ENCODE results near the gene SCYGR1.

DNA sequence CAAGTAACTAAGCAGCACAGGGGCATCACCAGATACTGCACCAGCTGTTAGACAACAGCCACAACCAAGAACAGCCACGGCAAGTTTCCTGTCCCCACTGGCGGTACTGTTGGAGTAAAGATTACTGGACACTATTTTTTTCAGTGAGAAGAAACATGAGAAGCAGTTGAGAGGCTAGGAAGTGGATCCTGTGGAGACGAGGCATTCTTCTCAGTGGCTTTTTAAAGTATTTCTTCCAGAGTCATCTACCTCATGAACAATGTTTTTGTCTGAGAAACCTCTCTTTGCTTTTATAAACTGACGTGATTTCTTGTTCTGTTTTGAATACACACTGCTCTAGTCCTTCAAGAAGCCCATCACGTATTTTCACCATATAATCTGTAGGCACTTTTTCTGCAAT lies 27.4 kb downstream of the SCYGR1 start:
- TF ChIP-seq, protein P1, sequence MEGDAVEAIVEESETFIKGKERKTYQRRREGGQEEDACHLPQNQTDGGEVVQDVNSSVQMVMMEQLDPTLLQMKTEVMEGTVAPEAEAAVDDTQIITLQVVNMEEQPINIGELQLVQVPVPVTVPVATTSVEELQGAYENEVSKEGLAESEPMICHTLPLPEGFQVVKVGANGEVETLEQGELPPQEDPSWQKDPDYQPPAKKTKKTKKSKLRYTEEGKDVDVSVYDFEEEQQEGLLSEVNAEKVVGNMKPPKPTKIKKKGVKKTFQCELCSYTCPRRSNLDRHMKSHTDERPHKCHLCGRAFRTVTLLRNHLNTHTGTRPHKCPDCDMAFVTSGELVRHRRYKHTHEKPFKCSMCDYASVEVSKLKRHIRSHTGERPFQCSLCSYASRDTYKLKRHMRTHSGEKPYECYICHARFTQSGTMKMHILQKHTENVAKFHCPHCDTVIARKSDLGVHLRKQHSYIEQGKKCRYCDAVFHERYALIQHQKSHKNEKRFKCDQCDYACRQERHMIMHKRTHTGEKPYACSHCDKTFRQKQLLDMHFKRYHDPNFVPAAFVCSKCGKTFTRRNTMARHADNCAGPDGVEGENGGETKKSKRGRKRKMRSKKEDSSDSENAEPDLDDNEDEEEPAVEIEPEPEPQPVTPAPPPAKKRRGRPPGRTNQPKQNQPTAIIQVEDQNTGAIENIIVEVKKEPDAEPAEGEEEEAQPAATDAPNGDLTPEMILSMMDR (IDR thresholded peaks at IDR 0.05), result no peak
- TF ChIP-seq, protein P2, sequence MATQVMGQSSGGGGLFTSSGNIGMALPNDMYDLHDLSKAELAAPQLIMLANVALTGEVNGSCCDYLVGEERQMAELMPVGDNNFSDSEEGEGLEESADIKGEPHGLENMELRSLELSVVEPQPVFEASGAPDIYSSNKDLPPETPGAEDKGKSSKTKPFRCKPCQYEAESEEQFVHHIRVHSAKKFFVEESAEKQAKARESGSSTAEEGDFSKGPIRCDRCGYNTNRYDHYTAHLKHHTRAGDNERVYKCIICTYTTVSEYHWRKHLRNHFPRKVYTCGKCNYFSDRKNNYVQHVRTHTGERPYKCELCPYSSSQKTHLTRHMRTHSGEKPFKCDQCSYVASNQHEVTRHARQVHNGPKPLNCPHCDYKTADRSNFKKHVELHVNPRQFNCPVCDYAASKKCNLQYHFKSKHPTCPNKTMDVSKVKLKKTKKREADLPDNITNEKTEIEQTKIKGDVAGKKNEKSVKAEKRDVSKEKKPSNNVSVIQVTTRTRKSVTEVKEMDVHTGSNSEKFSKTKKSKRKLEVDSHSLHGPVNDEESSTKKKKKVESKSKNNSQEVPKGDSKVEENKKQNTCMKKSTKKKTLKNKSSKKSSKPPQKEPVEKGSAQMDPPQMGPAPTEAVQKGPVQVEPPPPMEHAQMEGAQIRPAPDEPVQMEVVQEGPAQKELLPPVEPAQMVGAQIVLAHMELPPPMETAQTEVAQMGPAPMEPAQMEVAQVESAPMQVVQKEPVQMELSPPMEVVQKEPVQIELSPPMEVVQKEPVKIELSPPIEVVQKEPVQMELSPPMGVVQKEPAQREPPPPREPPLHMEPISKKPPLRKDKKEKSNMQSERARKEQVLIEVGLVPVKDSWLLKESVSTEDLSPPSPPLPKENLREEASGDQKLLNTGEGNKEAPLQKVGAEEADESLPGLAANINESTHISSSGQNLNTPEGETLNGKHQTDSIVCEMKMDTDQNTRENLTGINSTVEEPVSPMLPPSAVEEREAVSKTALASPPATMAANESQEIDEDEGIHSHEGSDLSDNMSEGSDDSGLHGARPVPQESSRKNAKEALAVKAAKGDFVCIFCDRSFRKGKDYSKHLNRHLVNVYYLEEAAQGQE (IDR thresholded peaks at IDR 0.05; ENCODE audit: insufficient read depth in 1 of 2, low read depth in 2 of 2, low read length in 1 of 2), result no peak
- TF ChIP-seq TCF7L2 (IDR thresholded peaks at IDR 0.05; ENCODE audit: low read depth, low read length), result no peak
